CD4-positive, alpha-beta T cell treated with Interleukin-17A for 1 hour (primary cell): ENCODE results near the gene SART1.

ENCODE experiments used
- DNase-seq: peaks from one replicate; pipeline ENCODE4 v3.0.0-alpha.2; 2020

The SART1 gene

GRCh38 chr11:65961267-65962140 lies at the start of gene SART1:
TSS of gene SART1 (plus strand) at chr11:65961734. CDS start at chr11:65961781, 47 bp downstream.
- DNase-seq = peak; percentile 98

GRCh38 chr11:65912845-65913244 lies 48.7 kb upstream of the SART1 start:
- DNase-seq = no peak

- DNase-seq = no peak
Observed at GRCh38 chr11:65915101-65915820, 46.3 kb upstream of the SART1 start.

- DNase-seq = no peak
Observed at GRCh38 chr11:65915821-65916251, 45.7 kb upstream of the SART1 start.

GRCh38 chr11:65916391-65916790 lies 45.1 kb upstream of the SART1 start:
- DNase-seq = no peak

GRCh38 chr11:65917077-65917433 lies 44.5 kb upstream of the SART1 start:
- DNase-seq = no peak

- no peak for DNase-seq
Observed at GRCh38 chr11:65917434-65918210, 43.9 kb upstream of the SART1 start.

- DNase-seq = no peak
Observed at GRCh38 chr11:65918211-65919140, 43.1 kb upstream of the SART1 start, which contains the start of gene C11orf68. TSS of gene C11orf68 (minus strand) at chr11:65919062. CDS start at chr11:65919031, 31 bp downstream.

- peak; percentile 98 for DNase-seq
Observed at GRCh38 chr11:65919141-65919572, 42.4 kb upstream of the SART1 start, which contains the start of gene DRAP1. TSS of gene DRAP1 (plus strand) at chr11:65919426. CDS start at chr11:65919502, 76 bp downstream.

GRCh38 chr11:65919573-65920371 lies 41.8 kb upstream of the SART1 start:
- peak; percentile 66 for DNase-seq

- no peak for DNase-seq
Observed at GRCh38 chr11:65920372-65920802, 41.1 kb upstream of the SART1 start.

GRCh38 chr11:65921033-65921555 lies 40.4 kb upstream of the SART1 start:
- DNase-seq = no peak

GRCh38 chr11:65921876-65922275 lies 39.7 kb upstream of the SART1 start:
- no peak for DNase-seq

GRCh38 chr11:65922565-65922964 lies 39.0 kb upstream of the SART1 start:
- no peak for DNase-seq

- DNase-seq = no peak
Observed at GRCh38 chr11:65925397-65925796, 36.1 kb upstream of the SART1 start.

- DNase-seq = peak; percentile 90
Observed at GRCh38 chr11:65927904-65928397, 33.6 kb upstream of the SART1 start.

GRCh38 chr11:65928667-65929066 lies 32.9 kb upstream of the SART1 start:
- no peak for DNase-seq

GRCh38 chr11:65931773-65932557 lies 29.6 kb upstream of the SART1 start:
- DNase-seq = no peak

GRCh38 chr11:65932558-65932919 lies 29.0 kb upstream of the SART1 start:
- no peak for DNase-seq

- no peak for DNase-seq
Observed at GRCh38 chr11:65934014-65934413, 27.5 kb upstream of the SART1 start.
